ENCODE data around the gene HYAL3. TPM values are rescaled to one million over a fixed set of nuclear protein-coding genes. Genes with fewer than 3 reads are reported as not detected.

HYAL3 gene
- total and polyA plus RNA-seq, 2 of the 13 experiments (the other 11 are each of a cell fraction or from before 2014, with no cell fraction given) = 5.5 to 10.4 TPM

DNA sequence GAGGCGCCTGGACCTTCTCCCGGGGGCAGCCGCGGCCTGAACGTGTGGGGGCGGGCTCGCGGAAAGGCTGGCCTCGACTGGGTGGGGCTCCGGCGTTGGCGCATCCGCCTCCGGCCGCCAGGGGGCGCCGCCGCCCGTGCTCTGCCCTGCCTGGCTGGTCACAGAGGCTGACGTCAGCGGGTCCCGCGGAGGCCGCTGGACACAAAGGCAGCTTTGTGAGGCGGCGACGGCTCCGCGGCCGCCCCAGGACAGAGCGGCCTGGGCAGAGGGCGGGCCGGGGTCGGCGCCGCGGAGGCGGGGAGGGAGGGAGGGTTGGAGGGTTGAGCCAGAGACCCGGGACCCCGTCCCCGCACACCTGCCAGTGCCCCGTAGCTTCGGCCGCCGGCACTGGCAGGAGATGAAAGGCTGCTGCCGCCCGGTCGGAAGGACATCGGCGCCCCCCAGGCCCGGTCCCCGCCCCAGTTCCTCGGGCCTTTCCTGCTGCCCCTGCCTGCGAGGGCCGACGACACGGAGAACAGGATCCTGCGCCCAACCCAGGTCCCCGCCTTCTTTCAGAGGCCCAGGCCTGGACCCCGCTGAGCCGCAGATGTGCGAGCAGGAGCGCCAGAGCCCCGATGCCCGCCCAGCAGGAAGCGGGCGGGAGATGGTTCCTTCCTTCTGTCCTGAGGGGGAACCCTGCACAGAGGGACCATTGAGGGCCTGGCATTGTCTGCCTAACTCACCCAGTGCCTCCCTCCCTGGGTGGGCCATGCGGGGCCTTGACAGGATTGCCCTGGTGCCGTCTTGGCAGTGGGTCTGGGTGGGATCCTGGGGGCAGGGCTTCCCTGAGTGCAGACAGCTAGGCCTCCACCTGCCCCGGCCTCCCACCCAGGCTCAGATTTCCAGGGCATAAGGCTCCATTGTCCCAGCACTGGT, 38.9 kb downstream of the HYAL3 start (continued):
- TF ChIP-seq MED8 (CRISPR knock-in tag; IDR thresholded peaks at IDR 0.05; ENCODE audit: insufficient replicate concordance) (peak; percentile 97), KLF12 (CRISPR knock-in tag; IDR thresholded peaks at IDR 0.05; ENCODE audit: borderline replicate concordance) (peak; percentile 92), ERF (CRISPR knock-in tag; IDR thresholded peaks at IDR 0.05) (0 out of 2 replicates have a peak, but pooled peaks have one; percentile 57), ZBTB20 (CRISPR knock-in tag; IDR thresholded peaks at IDR 0.05; ENCODE audit: borderline replicate concordance, low read depth) (peak; percentile 6; the same call in 1 of the 2 replicates), HNRNPLL (IDR thresholded peaks at IDR 0.05; ENCODE audit: low read depth, low read length, poor library complexity, severe bottlenecking) (peak; percentile 59), FOXK1 (CRISPR knock-in tag; IDR thresholded peaks at IDR 0.05; ENCODE audit: borderline replicate concordance, low read depth) (peak; percentile 39; the same call in 1 of the 2 replicates), MIXL1 (CRISPR knock-in tag; IDR thresholded peaks at IDR 0.05) (peak; percentile 28; the same call in 1 of the 2 replicates), RERE (CRISPR knock-in tag; IDR thresholded peaks at IDR 0.05; ENCODE audit: low read depth) (no peak; the same call in 1 of the 2 replicates), SMC3 (IDR thresholded peaks at IDR 0.05; ENCODE audit: low read length) (peak; percentile 53; the same call in 1 of the 2 replicates), NFE2 (CRISPR knock-in tag; IDR thresholded peaks at IDR 0.05) (no peak), HOXA3 (CRISPR knock-in tag; IDR thresholded peaks at IDR 0.05) (peak; percentile 83)
- TF ChIP-seq, protein P1, sequence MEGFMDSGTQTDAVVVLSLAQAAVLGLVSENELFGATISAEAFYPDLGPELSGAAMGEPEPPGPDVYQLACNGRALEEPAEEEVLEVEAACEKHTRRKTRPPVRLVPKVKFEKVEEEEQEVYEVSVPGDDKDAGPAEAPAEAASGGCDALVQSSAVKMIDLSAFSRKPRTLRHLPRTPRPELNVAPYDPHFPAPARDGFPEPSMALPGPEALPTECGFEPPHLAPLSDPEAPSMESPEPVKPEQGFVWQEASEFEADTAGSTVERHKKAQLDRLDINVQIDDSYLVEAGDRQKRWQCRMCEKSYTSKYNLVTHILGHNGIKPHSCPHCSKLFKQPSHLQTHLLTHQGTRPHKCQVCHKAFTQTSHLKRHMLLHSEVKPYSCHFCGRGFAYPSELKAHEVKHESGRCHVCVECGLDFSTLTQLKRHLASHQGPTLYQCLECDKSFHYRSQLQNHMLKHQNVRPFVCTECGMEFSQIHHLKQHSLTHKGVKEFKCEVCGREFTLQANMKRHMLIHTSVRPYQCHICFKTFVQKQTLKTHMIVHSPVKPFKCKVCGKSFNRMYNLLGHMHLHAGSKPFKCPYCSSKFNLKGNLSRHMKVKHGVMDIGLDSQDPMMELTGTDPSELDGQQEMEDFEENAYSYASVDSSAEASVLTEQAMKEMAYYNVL (CRISPR knock-in tag; IDR thresholded peaks at IDR 0.05; ENCODE audit: borderline replicate concordance) = peak; percentile 76; the same call in 1 of the 2 replicates
- TF ChIP-seq, protein P2, sequence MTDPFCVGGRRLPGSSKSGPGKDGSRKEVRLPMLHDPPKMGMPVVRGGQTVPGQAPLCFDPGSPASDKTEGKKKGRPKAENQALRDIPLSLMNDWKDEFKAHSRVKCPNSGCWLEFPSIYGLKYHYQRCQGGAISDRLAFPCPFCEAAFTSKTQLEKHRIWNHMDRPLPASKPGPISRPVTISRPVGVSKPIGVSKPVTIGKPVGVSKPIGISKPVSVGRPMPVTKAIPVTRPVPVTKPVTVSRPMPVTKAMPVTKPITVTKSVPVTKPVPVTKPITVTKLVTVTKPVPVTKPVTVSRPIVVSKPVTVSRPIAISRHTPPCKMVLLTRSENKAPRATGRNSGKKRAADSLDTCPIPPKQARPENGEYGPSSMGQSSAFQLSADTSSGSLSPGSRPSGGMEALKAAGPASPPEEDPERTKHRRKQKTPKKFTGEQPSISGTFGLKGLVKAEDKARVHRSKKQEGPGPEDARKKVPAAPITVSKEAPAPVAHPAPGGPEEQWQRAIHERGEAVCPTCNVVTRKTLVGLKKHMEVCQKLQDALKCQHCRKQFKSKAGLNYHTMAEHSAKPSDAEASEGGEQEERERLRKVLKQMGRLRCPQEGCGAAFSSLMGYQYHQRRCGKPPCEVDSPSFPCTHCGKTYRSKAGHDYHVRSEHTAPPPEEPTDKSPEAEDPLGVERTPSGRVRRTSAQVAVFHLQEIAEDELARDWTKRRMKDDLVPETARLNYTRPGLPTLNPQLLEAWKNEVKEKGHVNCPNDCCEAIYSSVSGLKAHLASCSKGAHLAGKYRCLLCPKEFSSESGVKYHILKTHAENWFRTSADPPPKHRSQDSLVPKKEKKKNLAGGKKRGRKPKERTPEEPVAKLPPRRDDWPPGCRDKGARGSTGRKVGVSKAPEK (CRISPR knock-in tag; IDR thresholded peaks at IDR 0.05; ENCODE audit: borderline replicate concordance) = no peak
- TF ChIP-seq, protein P3, sequence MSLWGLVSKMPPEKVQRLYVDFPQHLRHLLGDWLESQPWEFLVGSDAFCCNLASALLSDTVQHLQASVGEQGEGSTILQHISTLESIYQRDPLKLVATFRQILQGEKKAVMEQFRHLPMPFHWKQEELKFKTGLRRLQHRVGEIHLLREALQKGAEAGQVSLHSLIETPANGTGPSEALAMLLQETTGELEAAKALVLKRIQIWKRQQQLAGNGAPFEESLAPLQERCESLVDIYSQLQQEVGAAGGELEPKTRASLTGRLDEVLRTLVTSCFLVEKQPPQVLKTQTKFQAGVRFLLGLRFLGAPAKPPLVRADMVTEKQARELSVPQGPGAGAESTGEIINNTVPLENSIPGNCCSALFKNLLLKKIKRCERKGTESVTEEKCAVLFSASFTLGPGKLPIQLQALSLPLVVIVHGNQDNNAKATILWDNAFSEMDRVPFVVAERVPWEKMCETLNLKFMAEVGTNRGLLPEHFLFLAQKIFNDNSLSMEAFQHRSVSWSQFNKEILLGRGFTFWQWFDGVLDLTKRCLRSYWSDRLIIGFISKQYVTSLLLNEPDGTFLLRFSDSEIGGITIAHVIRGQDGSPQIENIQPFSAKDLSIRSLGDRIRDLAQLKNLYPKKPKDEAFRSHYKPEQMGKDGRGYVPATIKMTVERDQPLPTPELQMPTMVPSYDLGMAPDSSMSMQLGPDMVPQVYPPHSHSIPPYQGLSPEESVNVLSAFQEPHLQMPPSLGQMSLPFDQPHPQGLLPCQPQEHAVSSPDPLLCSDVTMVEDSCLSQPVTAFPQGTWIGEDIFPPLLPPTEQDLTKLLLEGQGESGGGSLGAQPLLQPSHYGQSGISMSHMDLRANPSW (CRISPR knock-in tag; IDR thresholded peaks at IDR 0.05; ENCODE audit: borderline replicate concordance) = peak; percentile 48; the same call in 1 of the 2 replicates
